GM06990 (cell line): ENCODE results near the gene AURKB.

ENCODE experiments used
- DNase-seq: peaks from one replicate; pipeline ENCODE4 v3.0.0-alpha.2; 2011; ENCODE audit not compliant: insufficient read length; ENCODE audit errors: extremely low read depth
- H3K27me3 ChIP-seq: replicated peaks from 2 replicates; pipeline ENCODE4 v1.6.0; 2011; ENCODE audit warnings: low read length; ENCODE audit not compliant: control insufficient read depth, insufficient read depth
- H3K36me3 ChIP-seq: 2 replicates; pipeline ENCODE4 v1.5.1; 2011; ENCODE audit warnings: low read length; ENCODE audit not compliant: control insufficient read depth, insufficient read depth
- H3K4me3 ChIP-seq: replicated peaks from 2 replicates; pipeline ENCODE4 v1.5.1; 2011; ENCODE audit warnings: low read depth, mild to moderate bottlenecking, control low read depth, low read length
- CTCF ChIP-seq: IDR thresholded peaks from 2 replicates; pipeline ENCODE4 v1.5.1; 2011; ENCODE audit warnings: low read length, control low read depth, mild to moderate bottlenecking, inconsistent platforms; ENCODE audit not compliant: insufficient read depth, poor library complexity, severe bottlenecking

The AURKB gene

DNA sequence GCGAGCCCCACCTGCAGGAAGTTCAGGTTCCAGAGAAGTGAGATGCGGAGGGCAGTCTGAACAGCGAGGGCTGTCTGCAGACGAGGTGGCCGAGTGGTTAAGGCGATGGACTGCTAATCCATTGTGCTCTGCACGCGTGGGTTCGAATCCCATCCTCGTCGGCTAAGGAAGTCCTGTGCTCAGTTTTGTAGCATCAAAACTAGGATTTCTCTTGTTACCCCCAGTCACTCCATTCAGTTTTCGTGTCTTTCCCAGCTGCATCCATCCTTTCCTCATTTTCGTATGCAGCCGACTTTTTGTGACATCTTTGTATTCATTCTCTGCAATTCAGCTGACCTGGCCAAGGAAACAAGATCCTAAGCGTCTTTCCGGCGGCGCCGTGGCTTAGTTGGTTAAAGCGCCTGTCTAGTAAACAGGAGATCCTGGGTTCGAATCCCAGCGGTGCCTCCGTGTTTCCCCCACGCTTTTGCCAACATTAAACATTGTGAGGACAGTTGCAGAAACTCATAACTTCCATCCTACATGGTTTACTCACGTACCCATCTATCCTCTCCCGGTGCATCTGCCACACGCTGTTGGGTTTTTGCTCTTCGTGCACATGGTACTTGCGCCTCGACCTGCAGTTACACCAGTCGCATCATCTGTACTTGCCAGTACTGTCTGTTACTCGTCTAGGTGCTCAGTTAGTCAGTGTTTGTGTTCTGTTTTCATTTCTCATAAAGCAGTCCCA, 23.4 kb downstream of the AURKB start:
- peak overlapping the region; percentile 86 for H3K4me3 ChIP-seq
- H3K36me3 ChIP-seq = no peaks in the 10 kb centered on the region
- peak; percentile 91 for DNase-seq
- H3K27me3 ChIP-seq = no peaks in the 10 kb centered on the region
- peak; percentile 45 for TF ChIP-seq CTCF

DNA sequence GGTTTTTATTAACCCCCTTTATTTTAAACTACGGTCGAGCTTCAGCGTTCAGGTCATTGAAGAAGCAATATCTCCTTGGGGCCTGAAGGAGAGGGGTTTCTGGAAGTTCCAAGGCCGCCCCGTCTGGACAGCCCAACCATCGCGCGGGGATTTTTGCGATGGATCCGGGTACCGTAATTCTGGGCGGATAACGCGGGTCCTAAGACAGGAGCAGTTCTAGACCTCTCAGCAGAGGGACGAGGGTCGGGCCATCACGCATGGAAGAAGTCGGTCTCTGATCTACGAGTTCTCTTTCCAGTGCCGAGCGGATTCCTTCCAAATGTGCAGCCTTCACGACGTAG, 24.0 kb downstream of the AURKB start:
- H3K4me3 ChIP-seq = peak overlapping the region; percentile 86
- H3K36me3 ChIP-seq = no peaks in the 10 kb centered on the region
- no peaks in the 10 kb centered on the region for H3K27me3 ChIP-seq
- no peak for DNase-seq
- no peak for TF ChIP-seq CTCF

DNA sequence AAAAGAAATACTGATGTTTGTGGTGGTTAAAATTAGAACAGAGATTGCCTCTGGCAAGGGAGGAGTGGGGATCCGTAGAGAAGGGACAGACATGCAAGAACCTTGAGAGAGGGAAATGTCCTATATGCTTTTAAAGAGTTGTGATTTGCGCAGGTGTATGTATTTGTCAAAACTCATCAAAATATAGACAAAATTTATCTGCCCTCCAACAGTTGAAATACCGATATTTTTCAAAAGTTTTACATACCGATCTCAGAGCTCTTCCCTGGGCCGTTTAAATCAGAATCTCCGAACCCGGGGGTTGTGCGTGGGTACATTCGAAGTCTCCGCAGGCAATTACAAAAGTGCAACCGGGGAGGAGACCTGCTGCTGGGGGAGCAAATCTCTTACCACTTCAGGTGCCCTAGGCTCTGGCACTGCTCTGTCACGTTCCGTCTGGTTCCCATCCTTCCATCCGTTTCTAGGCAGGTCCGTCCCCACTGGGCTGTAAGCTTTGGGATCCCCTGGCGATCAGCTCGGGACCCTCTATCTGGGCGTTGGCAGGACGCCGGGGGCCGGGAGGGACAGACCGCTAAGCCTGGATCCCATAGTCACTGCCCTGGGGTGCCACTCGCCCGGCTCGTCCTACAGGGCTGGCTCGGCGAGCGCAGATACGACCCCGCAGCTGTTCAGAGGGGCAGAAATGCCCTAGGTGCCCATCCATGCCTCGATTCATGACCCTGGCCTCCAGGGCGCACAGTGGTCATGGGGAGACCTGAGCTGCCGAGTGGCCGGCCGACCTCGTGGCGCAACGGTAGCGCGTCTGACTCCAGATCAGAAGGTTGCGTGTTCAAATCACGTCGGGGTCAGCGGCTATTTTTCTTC, 24.6 kb downstream of the AURKB start:
- no peak for TF ChIP-seq CTCF
- peak; percentile 87 for DNase-seq
- Histone ChIP-seq H3K4me3 (peak overlapping the region; percentile 86), H3K36me3 (no peaks in the 10 kb centered on the region), H3K27me3 (no peaks in the 10 kb centered on the region)

GRCh38 chr17:8176998-8177731, 33.2 kb downstream of the AURKB start:
- DNase-seq = no peak
- Histone ChIP-seq H3K4me3 (peak overlapping the region; percentile 83), H3K36me3 (no peaks in the 10 kb centered on the region), H3K27me3 (no peaks in the 10 kb centered on the region)
- TF ChIP-seq CTCF = no peak

GRCh38 chr17:8176197-8176940, 34.0 kb downstream of the AURKB start, which contains the start of gene TMEM107:
TMEM107 (minus strand) TSS chr17:8176380; CDS start chr17:8176286, 94 bp downstream.
- H3K4me3 ChIP-seq = peak within 1 kb of the TSS; percentile 83
- DNase-seq = peak; percentile 89
- TF ChIP-seq CTCF = peak; percentile 11
- no peaks in the 10 kb centered on the region for H3K27me3 ChIP-seq
- H3K36me3 ChIP-seq = no peaks in the 10 kb centered on the region
